OCI-LY1 (cell line): ENCODE data around the gene RASSF8.
A peak's percentile ranks its signal among the peaks of the same experiment; 100 is the strongest.

ENCODE experiments used
- H2AFZ ChIP-seq: fragments of 200-600 bp; sonication (generic), shearing (Covaris generic); 2 replicates; pipeline ENCODE4 v1.6.0; 2014; ENCODE audit warnings: antibody characterized with exemption, mild to moderate bottlenecking, low read length
- H3F3A ChIP-seq: fragments of 200-600 bp; sonication (generic), shearing (Covaris generic); 2 replicates; pipeline ENCODE4 v1.6.0; 2014; ENCODE audit warnings: mild to moderate bottlenecking, antibody characterized with exemption, low read length, moderate library complexity; ENCODE audit not compliant: insufficient read depth
- H3K27ac ChIP-seq: fragments of 200-600 bp; sonication (generic); 2 replicates; pipeline ENCODE4 v1.5.1; 2014; ENCODE audit warnings: low read length, mixed run types, mild to moderate bottlenecking, low read depth; ENCODE audit not compliant: poor library complexity, severe bottlenecking
- H3K27me3 ChIP-seq: fragments of 200-600 bp; sonication (generic); 2 replicates; pipeline ENCODE4 v1.6.0; 2014; ENCODE audit warnings: antibody characterized with exemption, mild to moderate bottlenecking, low read length, moderate library complexity; ENCODE audit not compliant: insufficient read depth
- H3K36me3 ChIP-seq: fragments of 200-600 bp; sonication (generic); 2 replicates; pipeline ENCODE4 v1.6.1; 2014; ENCODE audit warnings: mild to moderate bottlenecking, antibody characterized with exemption, low read length, moderate library complexity, mixed read lengths; ENCODE audit not compliant: insufficient read depth
- H3K4me1 ChIP-seq: fragments of 200-600 bp; sonication (generic); 2 replicates; pipeline ENCODE4 v1.5.1; 2014; ENCODE audit warnings: mild to moderate bottlenecking, low read length, moderate library complexity; ENCODE audit not compliant: insufficient read depth, severe bottlenecking
- H3K4me2 ChIP-seq: fragments of 200-600 bp; sonication (generic), shearing (Covaris generic); 2 replicates; pipeline ENCODE4 v1.6.1; 2014; ENCODE audit warnings: low read length
- H3K4me3 ChIP-seq: fragments of 200-600 bp; sonication (generic); 2 replicates; pipeline ENCODE4 v1.5.1; 2014; ENCODE audit warnings: low read length, low read depth, mild to moderate bottlenecking, mixed read lengths; ENCODE audit not compliant: poor library complexity, severe bottlenecking
- H3K79me2 ChIP-seq: fragments of 200-600 bp; shearing (Covaris generic); 2 replicates; pipeline ENCODE4 v1.6.1; 2016; ENCODE audit warnings: mixed run types, low read length, mixed read lengths; ENCODE audit not compliant: insufficient read depth
- H3K9ac ChIP-seq: fragments of 200-600 bp; sonication (generic), shearing (Covaris generic); 2 replicates; pipeline ENCODE4 v1.6.1; 2014; ENCODE audit warnings: mild to moderate bottlenecking, low read length, mixed read lengths
- H3K9me2 ChIP-seq: fragments of 200-600 bp; sonication (generic), shearing (Covaris generic); 2 replicates; pipeline ENCODE4 v1.6.1; 2014; ENCODE audit warnings: low read depth, mild to moderate bottlenecking, low read length, mixed read lengths
- H3K9me3 ChIP-seq: fragments of 200-600 bp; shearing (Covaris generic); 2 replicates; pipeline ENCODE4 v1.6.1; 2014; ENCODE audit warnings: low read length, mixed read lengths
- H4K20me1 ChIP-seq: fragments of 200-600 bp; sonication (generic), shearing (Covaris generic); 2 replicates; pipeline ENCODE4 v1.6.0; 2016; ENCODE audit warnings: mild to moderate bottlenecking, low read length; ENCODE audit not compliant: insufficient read depth
- CTCF ChIP-seq: fragments of 200-600 bp; sonication (generic), shearing (Covaris generic); IDR thresholded peaks from 2 replicates; pipeline ENCODE4 v1.5.1; 2017; ENCODE audit warnings: mild to moderate bottlenecking, antibody characterized with exemption, low read length, moderate library complexity, mixed read lengths
- EZH2 ChIP-seq: fragments of 200-600 bp; sonication (generic), shearing (Covaris generic); IDR thresholded peaks from 2 replicates; pipeline ENCODE4 v1.8.0; 2017; ENCODE audit warnings: borderline replicate concordance, mixed run types, mild to moderate bottlenecking, antibody characterized with exemption, low read length, moderate library complexity, mixed read lengths

Gene RASSF8

GRCh38 chr12:26014085-26014484 is 55.6 kb downstream of the RASSF8 start:
- TF ChIP-seq CTCF = no peak
- TF ChIP-seq EZH2 = no peak
- Histone ChIP-seq H3K4me3 (no peak overlapping the region), H4K20me1 (no peaks in the 10 kb centered on the region), H3K4me1 (no peaks in the 10 kb centered on the region), H3K79me2 (no peaks in the 10 kb centered on the region), H3K9ac (no peak overlapping the region), H2AFZ (no peak overlapping the region), H3K27me3 (no peaks in the 10 kb centered on the region), H3F3A (no peaks in the 10 kb centered on the region), H3K9me2 (no peaks in the 10 kb centered on the region), H3K36me3 (no peaks in the 10 kb centered on the region), H3K4me2 (no peak overlapping the region), H3K27ac (no peak overlapping the region), H3K9me3 (no peaks in the 10 kb centered on the region)

- no peaks in the 10 kb centered on the region for H3K9me2 ChIP-seq
- no peak overlapping the region for H2AFZ ChIP-seq
- no peak overlapping the region for H3K4me3 ChIP-seq
- H3K36me3 ChIP-seq = no peaks in the 10 kb centered on the region
- no peaks in the 10 kb centered on the region for H3K79me2 ChIP-seq
- TF ChIP-seq CTCF (no peak), EZH2 (no peak)
- H3K9me3 ChIP-seq = no peaks in the 10 kb centered on the region
- no peaks in the 10 kb centered on the region for H4K20me1 ChIP-seq
- H3K4me2 ChIP-seq = no peak overlapping the region
- H3F3A ChIP-seq = no peaks in the 10 kb centered on the region
- H3K27me3 ChIP-seq = no peaks in the 10 kb centered on the region
- H3K27ac ChIP-seq = no peak overlapping the region
- no peaks in the 10 kb centered on the region for H3K4me1 ChIP-seq
- H3K9ac ChIP-seq = no peak overlapping the region
These were observed 58.0 kb downstream of the RASSF8 start for GRCh38 chr12:26016516-26016915.

GRCh38 chr12:26017484-26018211 is 59.2 kb downstream of the RASSF8 start:
- Histone ChIP-seq H3K9me2 (no peaks in the 10 kb centered on the region), H3K79me2 (no peaks in the 10 kb centered on the region), H3K9ac (no peak overlapping the region), H3K4me1 (no peaks in the 10 kb centered on the region), H2AFZ (no peak overlapping the region), H3F3A (no peaks in the 10 kb centered on the region), H3K9me3 (no peaks in the 10 kb centered on the region), H3K27ac (no peak overlapping the region), H3K27me3 (no peaks in the 10 kb centered on the region), H3K36me3 (no peaks in the 10 kb centered on the region), H3K4me2 (no peak overlapping the region), H4K20me1 (no peaks in the 10 kb centered on the region), H3K4me3 (no peak overlapping the region)
- TF ChIP-seq CTCF = peak; percentile 72
- no peak for TF ChIP-seq EZH2
